Spleen (tissue), 11 donors: ENCODE data around the gene IGSF21. TPM values are rescaled to one million over a fixed set of nuclear protein-coding genes. Genes with fewer than 3 reads are reported as not detected.

ENCODE experiments used
- DNase-seq: peaks from one replicate; pipeline ENCODE4 v3.0.0-alpha.2; 2020
- H3K27ac ChIP-seq, 8 donors: fragments of 200-600 bp; sonication (generic) in 7 of 8; 1 replicate in 4 of 8; 2 replicates in 4 of 8; pipeline versions ENCODE4 v1.5.0 to v1.8.0; 2016 to 2021; ENCODE audit warnings: inconsistent platforms in 4 of 8, mild to moderate bottlenecking in 4 of 8, moderate library complexity in 1 of 8
- H3K27me3 ChIP-seq, 7 donors: fragments of 200-600 bp; sonication (generic) in 6 of 7; replicated peaks in 1 of 7; 1 replicate in 4 of 7; 2 replicates in 3 of 7; pipeline versions ENCODE4 v1.5.0 to v1.8.0; 2016 to 2021; ENCODE audit warnings: inconsistent platforms in 3 of 7, mild to moderate bottlenecking in 1 of 7
- H3K36me3 ChIP-seq, 6 donors: fragments of 200-600 bp; sonication (generic) in 5 of 6; 1 replicate in 4 of 6; 2 replicates in 2 of 6; pipeline versions ENCODE4 v1.5.0 to v1.8.0; 2016 to 2021; ENCODE audit warnings: inconsistent platforms in 2 of 6
- H3K4me1 ChIP-seq, 6 donors: fragments of 200-600 bp; sonication (generic) in 5 of 6; 1 replicate in 3 of 6; 2 replicates in 3 of 6; pipeline versions ENCODE4 v1.5.0 to v1.8.0; 2016 to 2021; ENCODE audit warnings: inconsistent platforms in 3 of 6
- H3K4me3 ChIP-seq, 8 donors: fragments of 200-600 bp; sonication (generic) in 7 of 8; 1 replicate in 4 of 8; 2 replicates in 4 of 8; pipeline versions ENCODE4 v1.5.0 to v1.8.0; 2016 to 2021; ENCODE audit warnings: inconsistent platforms in 4 of 8, mild to moderate bottlenecking in 4 of 8, moderate library complexity in 2 of 8
- H3K9me3 ChIP-seq, 8 donors: fragments of 200-600 bp; sonication (generic) in 7 of 8; 1 replicate in 4 of 8; 2 replicates in 4 of 8; pipeline versions ENCODE4 v1.5.0 to v1.8.0; 2016 to 2021; ENCODE audit warnings: inconsistent platforms in 4 of 8
- POLR2A ChIP-seq, 3 donors: fragments of 450-650 bp; IDR thresholded peaks; one replicate each; pipeline ENCODE4 v1.5.1; 2017; ENCODE audit warnings: antibody characterized with exemption in 3 of 3, mild to moderate bottlenecking in 1 of 3
- POLR2AphosphoS5 ChIP-seq, 3 donors: sonication (generic); formaldehyde crosslinking; IDR thresholded peaks; one replicate each; pipeline ENCODE4 v1.5.1; 2017; ENCODE audit warnings: antibody characterized with exemption in 3 of 3
- WGBS, 5 donors: extraction: QIAGEN DNeasy Blood & Tissue Kit in 3 of 5; methylation state at CpG; one replicate each; pipeline versions ENCODE4 v1.1.5 to v1.1.7; 2013 to 2018; 5-methylcytosine and 5-hydroxymethylcytosine counted together
- intact Hi-C: fragments of 100-400 bp; cut with DNase I; formaldehyde crosslinking; loops from one replicate; pipeline ENCODE4 v1.15.0; 2023; ENCODE audit warnings: low total_unique reads
- polyA plus RNA-seq, 3 donors: library from polyadenylated mRNA; stranded (reverse); fragments of 200-250 nt; gene quantifications; one replicate each; pipeline ENCODE4 v1.2.1, GENCODE V29; 2013
- total RNA-seq, 7 donors: library from RNA; depleted of rRNA in 3 of 7; stranded (reverse); fragments of >200 nt in 3 of 7; fragmentation: NEBNext Ultra II Directional in 4 of 7; extraction: Animal tissue kit (Norgen Biotek cat#: 25700) in 4 of 7; gene quantifications; one replicate each; pipeline versions ENCODE4 v1.1.0 to v1.2.1, GENCODE V29; 2016 to 2021
- TF ChIP-seq, protein P1 (sequence below), 11 experiments: fragments of 200-600 bp in 7 of 11; fragments of 450-650 bp in 4 of 11; sonication (generic) in 4 of 11; IDR thresholded peaks in 8 of 11; conservative IDR thresholded peaks in 3 of 11; 1 replicate in 7 of 11; 2 replicates in 4 of 11; pipeline versions ENCODE4 v1.4.0 to v1.8.0; 2016 to 2021; ENCODE audit warnings: antibody characterized with exemption in 11 of 11, inconsistent platforms in 4 of 11, mild to moderate bottlenecking in 1 of 11
- donor health status: healthy with polysubstance abuse.
- donor health status: DM: no; HTN: no; CAD: no; lungs with moderate emphysema.
- donor health status: DM: no; HTN: no; CAD: no.
- donor health status: Bipolar disorder and iron deficiency.
- donor health status: healthy.
- donor health status: DM: no; HTN: no; CAD: no.
- donor health status: DM: yes; HTN: yes; CAD: no.

IGSF21 gene
- total and polyA plus RNA-seq, 10 donors, result 1.6 to 35.0 (median 20.6) TPM

DNA sequence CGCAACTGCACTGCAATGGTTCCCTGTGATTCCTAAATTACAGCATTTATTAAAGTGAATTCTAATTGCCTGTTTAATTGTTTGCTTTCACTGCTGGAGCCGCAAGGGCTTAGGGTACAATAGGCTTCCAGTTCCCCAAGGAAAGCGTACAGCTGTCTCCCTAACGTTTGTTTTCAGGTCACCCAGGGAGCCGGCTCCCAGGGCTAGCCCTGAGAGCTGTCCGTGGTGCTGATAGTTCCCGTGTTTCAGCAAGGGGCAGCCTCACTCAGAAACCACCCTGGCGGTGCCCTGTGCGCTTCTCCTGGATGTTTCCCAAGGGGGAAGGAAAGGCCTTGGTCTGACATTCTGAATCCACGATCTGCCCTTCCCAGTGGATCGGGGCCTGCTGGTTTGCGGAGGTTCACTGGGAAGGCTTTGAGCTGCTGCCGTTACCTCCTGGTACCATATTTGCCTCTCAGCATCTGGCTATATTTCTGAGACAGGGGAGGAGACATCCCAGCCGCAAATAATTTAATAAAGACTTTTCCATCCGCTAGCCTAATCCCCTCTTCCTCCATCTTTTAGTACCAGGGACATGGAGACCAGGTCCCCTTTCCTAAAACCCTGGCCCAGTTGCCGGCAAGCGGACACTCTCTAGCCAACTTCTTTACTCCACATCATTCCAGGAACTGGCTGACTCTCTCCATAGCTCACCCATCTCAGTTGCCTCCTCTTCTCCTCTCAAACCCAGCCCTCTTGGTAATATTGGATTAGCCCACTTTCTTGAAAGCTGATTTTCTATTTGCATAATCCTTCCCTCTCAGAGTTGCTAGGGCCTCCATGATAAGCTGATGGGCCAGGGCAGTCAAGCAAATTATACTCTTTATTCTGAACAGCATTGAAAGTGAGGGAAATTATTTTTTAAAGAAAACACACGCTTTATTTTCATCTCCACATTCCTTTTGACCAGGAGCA lies 149.0 kb downstream of the IGSF21 start:
- intact Hi-C loops, result no loop called here
- Histone ChIP-seq H3K4me3 (no peak overlapping the region), H3K36me3 (no peaks in the 10 kb centered on the region), H3K4me1 (no peaks in the 10 kb centered on the region), H3K27ac (no peak overlapping the region), H3K27me3 (peaks cover 0 to 38% (median 0%) of the 10 kb centered on the region in 7 donors), H3K9me3 (peaks cover 0 to 4% (median 2%) of the 10 kb centered on the region in 8 donors)
- no peak for DNase-seq
- TF ChIP-seq POLR2A (IDR thresholded peaks at IDR 0.05), result no peak
- TF ChIP-seq POLR2AphosphoS5 (IDR thresholded peaks at IDR 0.05), result no peak
- TF ChIP-seq, protein P1, sequence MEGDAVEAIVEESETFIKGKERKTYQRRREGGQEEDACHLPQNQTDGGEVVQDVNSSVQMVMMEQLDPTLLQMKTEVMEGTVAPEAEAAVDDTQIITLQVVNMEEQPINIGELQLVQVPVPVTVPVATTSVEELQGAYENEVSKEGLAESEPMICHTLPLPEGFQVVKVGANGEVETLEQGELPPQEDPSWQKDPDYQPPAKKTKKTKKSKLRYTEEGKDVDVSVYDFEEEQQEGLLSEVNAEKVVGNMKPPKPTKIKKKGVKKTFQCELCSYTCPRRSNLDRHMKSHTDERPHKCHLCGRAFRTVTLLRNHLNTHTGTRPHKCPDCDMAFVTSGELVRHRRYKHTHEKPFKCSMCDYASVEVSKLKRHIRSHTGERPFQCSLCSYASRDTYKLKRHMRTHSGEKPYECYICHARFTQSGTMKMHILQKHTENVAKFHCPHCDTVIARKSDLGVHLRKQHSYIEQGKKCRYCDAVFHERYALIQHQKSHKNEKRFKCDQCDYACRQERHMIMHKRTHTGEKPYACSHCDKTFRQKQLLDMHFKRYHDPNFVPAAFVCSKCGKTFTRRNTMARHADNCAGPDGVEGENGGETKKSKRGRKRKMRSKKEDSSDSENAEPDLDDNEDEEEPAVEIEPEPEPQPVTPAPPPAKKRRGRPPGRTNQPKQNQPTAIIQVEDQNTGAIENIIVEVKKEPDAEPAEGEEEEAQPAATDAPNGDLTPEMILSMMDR (IDR thresholded peaks at IDR 0.05 in 8 of 11, conservative IDR thresholded peaks at IDR 0.05 in 3 of 11), result no peak
- 38 to 45% (median 39%) methylated on average over 16 to 18 of the region's 18 CpGs for WGBS, 5 donors

DNA sequence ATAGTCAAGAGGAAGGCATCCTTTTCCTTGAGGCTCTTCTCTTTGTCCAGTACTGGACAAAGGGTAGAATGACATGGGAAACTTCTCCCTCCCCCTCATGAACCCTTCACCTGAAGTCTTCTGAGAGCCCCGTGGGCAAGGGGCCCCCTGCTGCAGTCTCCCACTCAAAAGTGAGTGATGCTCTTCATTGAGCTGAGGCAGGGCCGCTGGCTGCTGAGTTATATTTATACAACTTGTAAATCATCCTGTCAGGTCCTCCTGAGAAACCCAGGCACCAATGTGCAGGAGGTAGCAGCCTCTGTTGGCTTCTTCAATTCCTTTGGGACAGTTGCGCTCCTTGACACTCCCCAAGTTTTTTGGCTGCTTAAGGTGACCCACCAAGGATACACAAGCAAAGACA lies 150.2 kb downstream of the IGSF21 start:
- no peak for TF ChIP-seq POLR2AphosphoS5 (IDR thresholded peaks at IDR 0.05)
- TF ChIP-seq POLR2A (IDR thresholded peaks at IDR 0.05), result no peak
- TF ChIP-seq, protein P1 (IDR thresholded peaks at IDR 0.05 in 8 of 11, conservative IDR thresholded peaks at IDR 0.05 in 3 of 11), result no peak

DNA sequence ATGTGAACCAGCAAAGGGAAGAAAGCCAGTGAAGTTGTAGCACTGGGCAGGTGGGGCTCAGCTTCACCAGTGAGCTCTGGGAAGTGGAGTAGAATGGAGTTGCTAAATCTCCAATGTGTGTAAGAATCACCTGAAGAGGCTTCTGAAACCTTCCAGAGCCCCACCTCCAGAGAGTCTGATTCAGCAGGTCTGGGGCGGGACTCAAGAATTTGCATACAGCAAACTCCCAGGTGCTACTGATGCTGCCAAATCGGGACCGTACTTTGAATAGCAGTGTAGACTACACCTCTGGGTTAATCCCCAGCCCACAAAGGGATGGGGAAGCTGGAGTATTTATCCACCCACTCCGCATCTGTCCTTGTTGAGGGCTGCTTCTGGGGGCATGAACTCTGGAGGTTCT lies 154.3 kb downstream of the IGSF21 start:
- H3K4me1 ChIP-seq, result no peaks in the 10 kb centered on the region
- TF ChIP-seq POLR2AphosphoS5 (IDR thresholded peaks at IDR 0.05) (no peak), POLR2A (IDR thresholded peaks at IDR 0.05) (no peak)
- TF ChIP-seq, protein P1 (IDR thresholded peaks at IDR 0.05 in 8 of 11, conservative IDR thresholded peaks at IDR 0.05 in 3 of 11), result no peak
- no peak overlapping the region for H3K27ac ChIP-seq
- no peak overlapping the region for H3K4me3 ChIP-seq
- H3K27me3 ChIP-seq, result peaks cover 0 to 53% (median 0%) of the 10 kb centered on the region in 7 donors
- H3K36me3 ChIP-seq, result no peaks in the 10 kb centered on the region
- no peaks in the 10 kb centered on the region for H3K9me3 ChIP-seq
- 44 to 55% (median 46%) methylated on average over 4 of the region's 4 CpGs for WGBS, 5 donors
- DNase-seq, result no peak
- intact Hi-C loops, result no loop called here

More for the DNA sequence above, 150.2 kb downstream of the IGSF21 start:
- no peaks in the 10 kb centered on the region for H3K9me3 ChIP-seq
- WGBS, 5 donors, result 50 to 63% (median 55%) methylated on average over 2 to 3 of the region's 3 CpGs
- DNase-seq, result no peak
- H3K27me3 ChIP-seq, result peaks cover 0 to 50% (median 0%) of the 10 kb centered on the region in 7 donors
- intact Hi-C loops, result no loop called here
- no peaks in the 10 kb centered on the region for H3K36me3 ChIP-seq
- H3K27ac ChIP-seq, result no peak overlapping the region
- no peaks in the 10 kb centered on the region for H3K4me1 ChIP-seq
- no peak overlapping the region for H3K4me3 ChIP-seq

DNA sequence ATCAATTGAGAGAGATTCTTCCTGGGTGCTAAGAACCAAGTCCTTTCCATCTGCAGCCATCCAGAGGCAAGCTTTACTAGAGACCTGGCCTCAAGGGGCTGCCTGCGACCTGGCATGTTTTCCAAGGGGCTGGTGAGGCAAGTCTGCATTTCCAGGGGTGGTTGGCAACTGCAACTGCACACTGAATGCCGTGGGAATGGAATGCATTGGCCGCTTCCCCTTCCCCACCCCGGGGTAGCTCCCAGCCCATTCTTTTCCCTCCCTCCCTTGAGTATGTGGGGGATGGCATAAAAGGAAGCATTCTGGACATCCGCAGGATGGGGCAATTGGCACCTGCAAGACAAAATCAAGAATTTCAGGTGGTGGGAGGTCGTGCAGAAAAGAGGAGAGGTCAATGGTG lies 155.1 kb downstream of the IGSF21 start:
- Histone ChIP-seq H3K36me3 (no peaks in the 10 kb centered on the region), H3K4me3 (no peak overlapping the region), H3K4me1 (no peaks in the 10 kb centered on the region), H3K27ac (no peak overlapping the region), H3K27me3 (peaks cover 0 to 45% (median 0%) of the 10 kb centered on the region in 7 donors), H3K9me3 (no peaks in the 10 kb centered on the region)
- no peak for TF ChIP-seq POLR2AphosphoS5 (IDR thresholded peaks at IDR 0.05)
- TF ChIP-seq, protein P1 (IDR thresholded peaks at IDR 0.05 in 8 of 11, conservative IDR thresholded peaks at IDR 0.05 in 3 of 11), result no peak
- no peak for TF ChIP-seq POLR2A (IDR thresholded peaks at IDR 0.05)
- intact Hi-C loops, result no loop called here
- WGBS, 5 donors, result 28 to 40% (median 32%) methylated on average over 6 of the region's 6 CpGs
- DNase-seq, result no peak
